Adipocyte (in vitro differentiated cells): ENCODE data around the gene ZNF354C.

Source experiments
- DNase-seq: peaks from one replicate; pipeline ENCODE4 v3.0.0-alpha.2; 2015; ENCODE audit warnings: low read depth
- H3K27me3 ChIP-seq: replicated peaks from 2 replicates; pipeline ENCODE4 v1.7.0; 2013; ENCODE audit warnings: mild to moderate bottlenecking, low read length, moderate library complexity; ENCODE audit not compliant: control insufficient read depth, insufficient read depth
- H3K36me3 ChIP-seq: 2 replicates; pipeline ENCODE4 v1.7.0; 2013; ENCODE audit warnings: low read length, mild to moderate bottlenecking, moderate library complexity; ENCODE audit not compliant: control insufficient read depth, insufficient read depth, severe bottlenecking
- H3K4me1 ChIP-seq: 2 replicates; pipeline ENCODE4 v1.7.0; 2013; ENCODE audit warnings: mild to moderate bottlenecking, low read length, moderate library complexity; ENCODE audit not compliant: control insufficient read depth, insufficient read depth
- H3K4me3 ChIP-seq: 2 replicates; pipeline ENCODE4 v1.7.0; 2013; ENCODE audit warnings: mild to moderate bottlenecking, low read length, moderate library complexity
- H3K9ac ChIP-seq: 2 replicates; pipeline ENCODE4 v1.7.0; 2013; ENCODE audit warnings: mild to moderate bottlenecking, low read length, moderate library complexity
- H3K9me3 ChIP-seq: 2 replicates; pipeline ENCODE4 v1.7.0; 2013; ENCODE audit warnings: mild to moderate bottlenecking, low read length, moderate library complexity; ENCODE audit not compliant: control insufficient read depth

The ZNF354C gene

GRCh38 chr5:179130101-179130681 lies 70.0 kb downstream of the ZNF354C start:
- no peak overlapping the region for H3K9ac ChIP-seq
- no peaks in the 10 kb centered on the region for H3K9me3 ChIP-seq
- no peak overlapping the region for H3K4me3 ChIP-seq
- DNase-seq: no peak
- H3K36me3 ChIP-seq: peaks cover 75% of the 10 kb centered on the region
- H3K27me3 ChIP-seq: no peaks in the 10 kb centered on the region
- H3K4me1 ChIP-seq: no peaks in the 10 kb centered on the region

GRCh38 chr5:179131321-179131835 lies 71.2 kb downstream of the ZNF354C start:
- Histone ChIP-seq H3K4me1 (no peaks in the 10 kb centered on the region), H3K4me3 (no peak overlapping the region), H3K9me3 (no peaks in the 10 kb centered on the region), H3K36me3 (peaks cover 75% of the 10 kb centered on the region), H3K9ac (no peak overlapping the region), H3K27me3 (no peaks in the 10 kb centered on the region)
- no peak for DNase-seq

GRCh38 chr5:179131886-179132585 lies 71.9 kb downstream of the ZNF354C start:
- DNase-seq: no peak
- H3K9me3 ChIP-seq: no peaks in the 10 kb centered on the region
- no peak overlapping the region for H3K9ac ChIP-seq
- peaks cover 69% of the 10 kb centered on the region for H3K36me3 ChIP-seq
- H3K27me3 ChIP-seq: no peaks in the 10 kb centered on the region
- no peak overlapping the region for H3K4me3 ChIP-seq
- no peaks in the 10 kb centered on the region for H3K4me1 ChIP-seq

GRCh38 chr5:179132586-179133355 lies 72.6 kb downstream of the ZNF354C start:
- no peak overlapping the region for H3K9ac ChIP-seq
- no peak for DNase-seq
- no peaks in the 10 kb centered on the region for H3K4me1 ChIP-seq
- peaks cover 67% of the 10 kb centered on the region for H3K36me3 ChIP-seq
- no peaks in the 10 kb centered on the region for H3K27me3 ChIP-seq
- H3K4me3 ChIP-seq: no peak overlapping the region
- H3K9me3 ChIP-seq: no peaks in the 10 kb centered on the region
